HS-27A (cell line): ENCODE data around the gene TXLNB.
"Not testable (repeated sequence)": the region's sequence is repeated elsewhere in the genome, so short reads cannot be mapped to it uniquely, and the experiment has no call there.

Source experiments
- DNase-seq: peaks from one replicate; pipeline ENCODE4 v3.0.0-alpha.2; 2012; ENCODE audit warnings: low read depth, missing footprints

Gene TXLNB

DNA sequence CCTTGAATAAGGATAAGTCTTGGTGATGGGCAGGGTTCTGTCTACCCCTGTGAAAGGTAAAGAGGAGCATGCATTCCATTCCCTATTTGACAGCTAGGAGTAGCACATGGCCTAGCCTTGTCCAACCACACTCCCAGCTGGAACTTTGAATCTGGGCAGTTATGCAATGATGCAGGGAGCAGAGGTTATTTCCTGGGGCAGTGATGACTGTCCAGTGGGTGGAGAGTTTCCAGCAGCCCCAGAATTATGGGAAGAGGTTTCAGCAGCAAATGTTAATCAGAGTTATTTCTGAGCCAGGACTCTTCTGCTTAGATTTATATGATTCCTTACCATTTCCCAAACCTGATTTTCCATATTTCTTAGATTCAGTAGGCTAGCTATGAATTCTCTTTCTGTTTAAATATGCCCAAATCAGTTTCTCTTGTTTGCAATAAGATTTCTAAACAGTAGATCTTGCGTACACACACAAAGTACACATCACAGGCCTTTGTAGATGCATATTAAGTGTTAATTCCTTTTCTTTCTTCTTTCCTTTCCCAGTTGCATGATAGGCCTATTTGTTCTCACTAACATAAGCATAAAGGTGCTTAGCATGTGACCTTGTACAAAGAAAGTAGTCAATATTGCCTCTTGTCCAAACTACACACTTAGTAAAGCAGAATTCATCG, 17.3 kb upstream of the TXLNB start:
- no peak for DNase-seq

DNA sequence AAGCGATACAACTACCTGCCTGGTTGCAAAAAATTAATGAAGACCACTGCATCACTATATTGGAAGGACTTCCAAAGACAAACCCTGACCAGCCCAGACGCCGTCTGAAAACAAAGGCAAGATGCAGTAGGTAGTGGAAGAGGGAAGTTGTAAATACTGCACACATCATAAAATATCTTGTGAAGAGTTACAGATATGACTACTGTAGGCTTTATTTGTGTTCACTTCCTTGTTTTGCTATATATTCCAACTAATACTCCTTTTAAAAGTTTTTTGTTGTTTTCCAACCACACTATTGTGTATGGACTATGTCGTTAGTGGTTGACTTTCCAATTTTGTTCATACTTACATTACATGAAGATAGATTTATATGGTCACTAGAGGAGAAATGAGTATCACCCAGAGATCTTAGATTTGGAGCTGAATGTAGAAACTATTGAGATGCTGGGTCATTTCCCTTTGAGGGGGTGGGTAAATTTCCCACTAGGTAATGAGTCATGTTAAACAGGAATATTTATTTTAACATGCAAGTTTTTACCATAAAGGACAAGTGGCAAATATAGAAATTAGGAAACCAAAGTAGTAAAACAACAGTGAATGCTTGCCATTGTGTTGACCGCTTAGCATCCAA, 16.6 kb upstream of the TXLNB start:
- no peak for DNase-seq

- no peak for DNase-seq
These were observed 14.6 kb upstream of the TXLNB start for GRCh38 chr6:139306291-139306981.

DNA sequence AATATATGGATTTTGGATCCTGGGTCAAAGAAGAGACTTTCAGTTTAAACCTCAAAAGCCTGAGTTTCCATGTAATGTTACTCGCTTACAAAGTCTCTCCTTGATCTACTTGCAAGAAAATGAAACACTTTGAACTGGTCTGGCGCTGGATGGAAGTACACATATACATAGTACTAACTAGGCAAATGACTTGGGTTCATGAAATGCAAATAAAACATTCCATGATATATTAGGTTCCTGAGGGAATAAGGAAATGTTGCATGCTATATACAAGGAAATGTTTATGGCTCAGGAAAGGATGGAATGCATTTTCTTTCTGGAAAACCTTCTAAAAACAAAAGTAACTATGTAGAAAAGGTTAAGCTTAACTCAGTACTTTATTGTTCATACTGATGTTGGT, 11.4 kb upstream of the TXLNB start:
- no peak for DNase-seq

DNA sequence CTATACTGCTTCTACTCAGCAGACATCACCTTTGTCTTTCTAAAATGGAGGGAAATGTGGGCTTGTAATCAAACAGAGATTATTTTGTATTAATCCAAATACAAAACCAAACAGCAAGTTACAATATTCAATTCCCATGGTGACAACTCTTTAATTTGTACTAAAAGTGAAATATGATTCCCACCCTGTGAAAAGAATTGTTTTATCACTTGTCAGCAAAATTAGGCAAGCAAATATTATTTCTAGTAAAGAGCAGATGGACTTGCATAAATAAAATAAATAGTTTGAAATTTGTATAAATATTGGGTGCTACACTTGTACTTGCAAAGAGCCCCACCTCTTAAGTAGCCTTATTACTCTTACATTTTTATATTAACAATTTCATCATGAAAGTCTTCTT, 6.1 kb upstream of the TXLNB start:
- DNase-seq = no peak

GRCh38 chr6:139296927-139297326, 5.1 kb upstream of the TXLNB start:
- DNase-seq = no peak

DNA sequence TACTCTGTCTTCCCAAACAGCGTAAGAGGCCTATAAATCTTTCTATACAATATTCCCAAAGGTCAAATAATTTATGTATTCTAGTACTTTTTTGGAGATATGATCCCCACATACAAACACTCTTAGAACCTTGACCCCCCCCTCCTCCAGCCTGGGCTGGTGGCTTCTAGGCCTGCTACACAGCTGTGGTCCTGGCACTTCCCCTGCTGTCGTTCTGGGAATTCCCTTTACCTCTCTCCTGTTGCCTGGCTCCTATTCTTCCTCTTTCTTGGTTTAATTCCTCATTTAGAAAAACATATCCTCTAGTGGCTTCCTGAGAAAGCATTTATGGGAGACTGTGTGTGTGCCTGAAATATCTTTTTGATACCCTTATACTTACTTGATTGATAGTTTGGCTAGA, 4.1 kb upstream of the TXLNB start:
- DNase-seq = no peak

DNA sequence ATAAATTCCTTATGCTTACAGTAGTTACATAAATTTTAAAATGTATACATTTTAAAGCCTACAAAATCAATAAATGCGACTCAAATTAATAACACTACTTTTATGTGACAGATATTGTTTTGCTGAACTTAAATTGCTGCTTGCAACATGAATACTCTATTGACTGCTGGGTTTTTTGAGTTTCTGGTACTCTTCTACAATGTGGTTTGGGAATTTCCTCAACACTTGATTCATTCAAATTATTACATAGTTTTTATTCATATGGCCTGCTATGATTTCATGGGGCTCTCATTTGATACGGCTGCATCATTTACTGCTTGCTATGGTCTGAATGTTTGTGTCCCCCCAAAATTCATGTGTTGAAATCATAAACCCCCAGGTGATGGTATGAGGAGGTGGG, 2.3 kb upstream of the TXLNB start:
- DNase-seq = no peak

DNA sequence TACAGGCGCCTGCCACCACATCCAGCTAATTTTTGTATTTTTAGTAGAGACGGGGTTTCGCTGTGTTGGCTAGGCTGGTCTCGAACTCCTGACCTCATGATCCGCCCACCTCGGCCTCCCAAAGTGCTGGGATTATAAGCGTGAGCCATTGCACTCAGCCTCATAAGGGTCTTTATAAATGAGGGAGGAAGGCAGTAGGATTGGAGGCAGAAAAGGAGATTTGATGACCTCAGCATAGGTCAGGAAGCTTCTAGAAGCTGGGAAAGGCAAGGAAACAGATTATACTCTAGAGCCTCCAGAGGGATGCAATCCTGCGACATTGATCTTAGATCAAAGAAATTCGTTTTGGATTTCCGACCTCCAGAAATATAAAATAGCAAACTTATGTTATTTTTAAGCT, 1.4 kb upstream of the TXLNB start:
- not testable (repeated sequence) for DNase-seq

GRCh38 chr6:139290787-139291311, 949 bp downstream of the TXLNB start:
- DNase-seq = no peak

- DNase-seq = no peak
These were observed 2.6 kb downstream of the TXLNB start for GRCh38 chr6:139289233-139289632.

DNA sequence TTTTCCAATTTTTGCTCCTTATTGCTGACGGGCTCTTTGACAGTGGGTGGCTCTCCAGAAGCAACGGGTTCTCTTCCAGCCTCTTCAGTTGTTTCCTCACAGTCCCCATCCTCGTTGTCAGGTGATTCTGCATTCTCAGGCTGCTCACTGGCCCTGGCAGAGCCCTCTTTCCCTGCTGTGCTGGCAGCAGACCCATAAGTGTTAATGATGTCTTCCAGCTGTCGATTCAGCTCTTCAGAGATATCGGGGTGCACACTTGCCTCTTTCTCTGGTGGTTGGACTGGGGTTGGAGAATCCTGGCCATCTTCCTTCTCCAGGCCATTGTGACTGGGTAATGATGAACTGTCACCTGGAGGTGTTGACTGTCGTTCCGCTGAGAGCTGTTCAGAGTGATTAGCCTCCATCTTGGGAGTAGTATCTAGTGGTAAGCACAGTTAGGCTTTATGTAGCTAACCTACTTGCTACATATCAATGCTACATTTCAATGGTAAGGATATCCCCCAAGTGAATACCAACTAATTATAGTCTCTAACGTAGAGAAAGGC, 3.2 kb downstream of the TXLNB start:
- no peak for DNase-seq

DNA sequence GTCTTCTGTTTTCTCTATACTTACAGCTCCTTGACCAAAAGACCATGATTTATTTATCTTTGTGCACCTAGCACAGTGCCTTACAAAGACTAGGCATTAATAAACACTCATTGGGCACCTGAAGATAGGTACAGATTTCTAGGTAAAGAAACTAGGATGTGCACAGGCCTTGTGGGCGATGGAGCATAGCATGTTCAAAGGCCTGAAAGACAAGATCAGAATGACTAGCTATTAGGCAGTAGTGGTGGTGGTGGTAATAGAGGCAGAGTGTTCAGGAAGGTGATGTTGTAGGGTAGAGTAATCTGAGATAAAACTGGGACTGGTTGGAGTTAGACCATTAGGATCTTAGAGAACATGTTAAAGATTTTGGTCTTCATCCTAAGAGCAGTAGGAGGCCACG, 3.9 kb downstream of the TXLNB start:
- DNase-seq = no peak

- not testable (repeated sequence) for DNase-seq
These were observed 5.4 kb downstream of the TXLNB start for GRCh38 chr6:139286438-139286837.

DNA sequence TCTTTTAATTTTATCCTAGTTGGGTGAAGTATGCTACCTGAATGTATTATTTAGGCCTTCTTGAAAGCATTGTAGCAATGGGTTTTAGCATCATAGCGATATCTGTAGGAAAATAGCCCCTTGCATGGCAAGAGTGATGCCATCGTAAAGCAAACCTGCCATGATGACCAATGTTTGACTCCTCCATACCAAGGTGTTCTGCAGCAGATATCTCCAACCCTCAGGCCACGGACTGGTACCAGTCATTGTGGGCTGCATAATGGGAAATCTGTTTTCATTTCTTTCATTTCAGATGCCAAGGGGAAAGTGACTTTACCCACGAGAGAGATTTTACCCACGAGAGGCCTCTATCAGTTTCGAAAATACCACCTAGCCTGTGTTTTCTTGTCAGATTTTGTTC, 6.2 kb downstream of the TXLNB start:
- no peak for DNase-seq

DNA sequence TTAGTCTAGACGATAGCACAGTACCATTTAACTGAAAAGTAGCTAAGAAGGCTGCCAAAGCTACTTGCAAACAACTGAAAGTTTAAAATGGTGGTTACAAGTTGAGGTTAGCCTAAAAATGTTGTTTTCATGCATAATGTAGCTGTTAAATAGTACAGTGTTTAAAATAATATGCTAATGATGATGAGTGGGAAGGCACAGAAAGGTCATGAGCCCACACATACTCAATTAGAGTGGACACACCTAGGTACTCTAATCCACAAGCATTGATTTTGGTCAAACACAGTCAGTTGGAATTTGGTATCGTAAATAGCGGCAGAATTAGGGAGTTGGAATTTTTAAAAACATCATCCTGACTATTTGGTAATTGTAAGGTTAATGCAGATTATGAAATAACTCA, 7.0 kb downstream of the TXLNB start:
- DNase-seq = no peak

DNA sequence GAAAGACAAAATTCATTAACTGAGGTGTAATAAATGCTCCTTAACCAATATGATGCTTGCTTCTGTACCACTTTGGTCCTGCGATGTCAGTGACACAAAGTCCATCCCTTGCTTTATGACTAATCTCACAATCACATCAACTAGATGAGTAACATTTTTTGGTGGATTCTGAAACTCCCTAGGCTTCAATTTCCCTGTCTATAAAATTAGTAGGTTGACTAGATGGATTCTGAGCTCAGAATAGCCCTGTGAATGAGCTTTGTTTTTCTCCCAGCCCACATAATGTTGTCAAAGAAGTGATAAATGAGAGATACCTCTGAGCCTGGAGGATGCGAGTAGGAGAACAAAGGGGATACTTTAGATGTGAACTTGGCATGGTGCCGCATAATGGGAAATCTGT, 9.1 kb downstream of the TXLNB start:
- DNase-seq = no peak

- DNase-seq = no peak
These were observed 13.6 kb downstream of the TXLNB start for GRCh38 chr6:139278190-139278589.

GRCh38 chr6:139277587-139277986, 14.2 kb downstream of the TXLNB start:
- no peak for DNase-seq

GRCh38 chr6:139277161-139277560, 14.6 kb downstream of the TXLNB start:
- DNase-seq = no peak

- no peak for DNase-seq
These were observed 16.3 kb downstream of the TXLNB start for GRCh38 chr6:139275279-139276055.

- peak; percentile 11 for DNase-seq
These were observed 20.7 kb downstream of the TXLNB start for GRCh38 chr6:139271056-139271455.
